GM23338 (cell line): ENCODE measurements around the gene PAPPA2. TPM values are rescaled to one million over a fixed set of nuclear protein-coding genes. Genes with fewer than 3 reads are reported as not detected.

Experiments
- ATAC-seq: fragments of 200-7000 bp; cut with Tn5 transposase; 3 replicates; pipeline ENCODE4 v1.9.1; 2020
- DNase-seq: peaks from one replicate; pipeline ENCODE4 v3.0.0-alpha.2; 2015; ENCODE audit warnings: low spot score
- H2AFZ ChIP-seq: fragments of 200-600 bp; sonication (generic); 2 replicates; pipeline ENCODE4 v1.8.0; 2016; ENCODE audit warnings: antibody characterized with exemption, mild to moderate bottlenecking, moderate library complexity
- H3F3A ChIP-seq: fragments of 200-600 bp; sonication (generic); replicated peaks from 2 replicates; pipeline ENCODE4 v1.8.0; 2017; ENCODE audit warnings: antibody characterized with exemption, mixed run types, low read depth
- H3K27ac ChIP-seq: fragments of 200-600 bp; sonication (generic); 2 replicates; pipeline ENCODE4 v1.6.1; 2016; ENCODE audit warnings: low read depth
- H3K27me3 ChIP-seq: fragments of 200-600 bp; sonication (generic); 2 replicates; pipeline ENCODE4 v1.8.0; 2016; ENCODE audit warnings: mild to moderate bottlenecking, mixed run types, moderate library complexity; ENCODE audit not compliant: insufficient read depth
- H3K36me3 ChIP-seq: fragments of 200-600 bp; sonication (generic); 2 replicates; pipeline ENCODE4 v1.8.0; 2016; ENCODE audit warnings: mild to moderate bottlenecking; ENCODE audit not compliant: insufficient read depth
- H3K4me1 ChIP-seq: fragments of 200-600 bp; sonication (generic); 2 replicates; pipeline ENCODE4 v1.8.0; 2016; ENCODE audit warnings: mild to moderate bottlenecking, moderate library complexity; ENCODE audit not compliant: insufficient read depth
- H3K4me2 ChIP-seq: fragments of 200-600 bp; sonication (generic); 2 replicates; pipeline ENCODE4 v1.7.1; 2017; ENCODE audit warnings: mixed run types
- H3K4me3 ChIP-seq: fragments of 200-600 bp; sonication (generic); 2 replicates; pipeline ENCODE4 v1.6.1; 2016; ENCODE audit warnings: mixed run types
- H3K79me2 ChIP-seq: fragments of 200-600 bp; sonication (generic); replicated peaks from 2 replicates; pipeline ENCODE4 v1.8.0; 2017; ENCODE audit warnings: mild to moderate bottlenecking; ENCODE audit not compliant: insufficient read depth
- H3K9me2 ChIP-seq: fragments of 200-600 bp; sonication (generic); 2 replicates; pipeline ENCODE4 v1.8.0; 2017; ENCODE audit not compliant: insufficient read depth
- H4K20me1 ChIP-seq: fragments of 200-600 bp; sonication (generic); replicated peaks from 2 replicates; pipeline ENCODE4 v1.8.0; 2017; ENCODE audit warnings: mild to moderate bottlenecking; ENCODE audit not compliant: insufficient read depth
- H3K27ac Mint-ChIP-seq: 2 replicates; pipeline ENCODE4 v1.8.0; 2020; ENCODE audit warnings: inconsistent platforms, mild to moderate bottlenecking, moderate library complexity, mixed read lengths
- H3K27me3 Mint-ChIP-seq: 3 replicates; pipeline ENCODE4 v1.8.0; 2022; ENCODE audit warnings: low read depth, mild to moderate bottlenecking, moderate library complexity, mixed read lengths, inconsistent platforms; ENCODE audit not compliant: insufficient read depth, poor library complexity
- H3K36me3 Mint-ChIP-seq: 3 replicates; pipeline ENCODE4 v1.8.0; 2021; ENCODE audit warnings: low read depth, mild to moderate bottlenecking, inconsistent platforms, moderate library complexity, mixed read lengths
- H3K4me1 Mint-ChIP-seq: 3 replicates; pipeline ENCODE4 v1.8.0; 2020; ENCODE audit warnings: mild to moderate bottlenecking, inconsistent platforms, mixed read lengths
- H3K4me3 Mint-ChIP-seq: 3 replicates; pipeline ENCODE4 v1.8.0; 2021; ENCODE audit warnings: moderate library complexity, mild to moderate bottlenecking, inconsistent platforms, mixed read lengths
- H3K9me3 Mint-ChIP-seq: 3 replicates; pipeline ENCODE4 v1.8.0; 2020; ENCODE audit warnings: moderate library complexity, mild to moderate bottlenecking, inconsistent platforms, mixed read lengths
- CREB1 ChIP-seq: fragments of 250-450 bp; sonication (Bioruptor Pico); IDR thresholded peaks from 2 replicates; pipeline ENCODE4 v1.5.0; 2020; ENCODE audit warnings: low read depth, mild to moderate bottlenecking, moderate library complexity
- EZH2 ChIP-seq: fragments of 200-600 bp; sonication (generic); IDR thresholded peaks from one replicate; pipeline ENCODE4 v1.8.0; 2017; ENCODE audit warnings: antibody characterized with exemption, mild to moderate bottlenecking, low read depth; ENCODE audit not compliant: unreplicated experiment
- EZH2phosphoT487 ChIP-seq: fragments of 200-600 bp; sonication (generic); IDR thresholded peaks from one replicate; pipeline ENCODE4 v1.8.1; 2018; ENCODE audit warnings: antibody characterized with exemption; ENCODE audit not compliant: unreplicated experiment
- JUNB ChIP-seq: IDR thresholded peaks from one replicate; pipeline ENCODE4 v1.6.1; 2016; ENCODE audit warnings: antibody characterized with exemption; ENCODE audit not compliant: unreplicated experiment
- NANOG ChIP-seq: IDR thresholded peaks from 2 replicates; pipeline ENCODE4 v1.6.1; 2016; ENCODE audit warnings: antibody characterized with exemption, borderline replicate concordance
- POLR2AphosphoS5 ChIP-seq: IDR thresholded peaks from 2 replicates; pipeline ENCODE4 v1.6.1; 2016; ENCODE audit warnings: antibody characterized with exemption, low read depth
- STAT1 ChIP-seq: IDR thresholded peaks from one replicate; pipeline ENCODE4 v1.6.1; 2016; ENCODE audit warnings: antibody characterized with exemption; ENCODE audit not compliant: unreplicated experiment
- ZNF114 ChIP-seq: fragments of 250-450 bp; sonication (Bioruptor Pico); IDR thresholded peaks from 2 replicates; pipeline ENCODE4 v1.5.0; 2020; ENCODE audit warnings: mild to moderate bottlenecking, moderate library complexity
- ZNF331 ChIP-seq: fragments of 250-450 bp; sonication (Bioruptor Pico); IDR thresholded peaks from 2 replicates; pipeline ENCODE4 v1.5.0; 2020; ENCODE audit warnings: low read depth, mild to moderate bottlenecking, moderate library complexity
- polyA plus RNA-seq: library from polyadenylated mRNA; unstranded; fragments of >200 nt; fragmentation: Nextera tagmentation; extraction: Ambion mirVana; gene quantifications from 2 replicates; pipeline ENCODE4 v1.2.1, GENCODE V29; 2016
- total RNA-seq: library from RNA; depleted of rRNA; stranded (reverse); fragments of >200 nt; shearing (Covaris generic); gene quantifications from 2 replicates; pipeline ENCODE4 v1.2.3, GENCODE V29; 2014
- TF ChIP-seq, protein P1 (sequence below), 2 experiments: fragments of 200-600 bp in 1 of 2; sonication (generic) in 1 of 2; conservative IDR thresholded peaks; 2 replicates each; pipeline versions ENCODE4 v1.5.1 to v1.6.1; 2016 to 2017; ENCODE audit warnings: antibody characterized with exemption in 2 of 2, low read depth in 2 of 2, mild to moderate bottlenecking in 2 of 2, moderate library complexity in 1 of 2
- TF ChIP-seq, protein P2 (sequence below): IDR thresholded peaks from one replicate; pipeline ENCODE4 v1.6.1; 2018; ENCODE audit warnings: antibody characterized with exemption; ENCODE audit not compliant: unreplicated experiment
- TF ChIP-seq, protein P3 (sequence below): fragments of 250-450 bp; sonication (Bioruptor Pico); IDR thresholded peaks from 2 replicates; pipeline ENCODE4 v1.5.0; 2020; ENCODE audit warnings: mild to moderate bottlenecking, moderate library complexity
- TF ChIP-seq, protein P4 (sequence below): IDR thresholded peaks from 2 replicates; pipeline ENCODE4 v1.6.1; 2016; ENCODE audit warnings: antibody characterized with exemption

Gene PAPPA2
- total and polyA plus RNA-seq, 2 experiments from 2014 or later, result 1.4 to 1.7 TPM

DNA sequence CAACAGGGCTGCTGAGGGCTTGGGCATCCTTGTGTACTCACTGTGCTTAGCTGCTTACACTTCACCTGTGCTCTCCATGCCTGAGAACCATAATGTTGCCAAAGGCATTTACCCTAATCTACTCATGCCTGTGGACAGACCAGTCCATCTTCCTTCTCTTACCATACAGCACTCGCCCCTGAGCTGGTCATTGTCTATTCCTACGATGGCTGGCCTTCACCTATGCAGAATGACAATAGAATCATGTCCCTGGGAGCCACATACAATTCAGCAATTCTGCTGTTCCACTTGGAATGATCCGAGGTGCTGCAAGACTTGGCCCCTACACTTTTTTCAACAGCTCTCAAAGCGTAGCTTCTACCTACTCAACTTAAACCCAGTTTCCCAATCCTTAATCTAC, 96.5 kb downstream of the PAPPA2 start:
- H3K36me3 ChIP-seq, result no peaks in the 10 kb centered on the region
- no peak overlapping the region; the same call in 1 of the 2 replicates for H3K27ac Mint-ChIP-seq
- TF ChIP-seq ZNF331, result no peak
- TF ChIP-seq CREB1 (CRISPR knock-in tag), result no peak
- TF ChIP-seq, protein P1, sequence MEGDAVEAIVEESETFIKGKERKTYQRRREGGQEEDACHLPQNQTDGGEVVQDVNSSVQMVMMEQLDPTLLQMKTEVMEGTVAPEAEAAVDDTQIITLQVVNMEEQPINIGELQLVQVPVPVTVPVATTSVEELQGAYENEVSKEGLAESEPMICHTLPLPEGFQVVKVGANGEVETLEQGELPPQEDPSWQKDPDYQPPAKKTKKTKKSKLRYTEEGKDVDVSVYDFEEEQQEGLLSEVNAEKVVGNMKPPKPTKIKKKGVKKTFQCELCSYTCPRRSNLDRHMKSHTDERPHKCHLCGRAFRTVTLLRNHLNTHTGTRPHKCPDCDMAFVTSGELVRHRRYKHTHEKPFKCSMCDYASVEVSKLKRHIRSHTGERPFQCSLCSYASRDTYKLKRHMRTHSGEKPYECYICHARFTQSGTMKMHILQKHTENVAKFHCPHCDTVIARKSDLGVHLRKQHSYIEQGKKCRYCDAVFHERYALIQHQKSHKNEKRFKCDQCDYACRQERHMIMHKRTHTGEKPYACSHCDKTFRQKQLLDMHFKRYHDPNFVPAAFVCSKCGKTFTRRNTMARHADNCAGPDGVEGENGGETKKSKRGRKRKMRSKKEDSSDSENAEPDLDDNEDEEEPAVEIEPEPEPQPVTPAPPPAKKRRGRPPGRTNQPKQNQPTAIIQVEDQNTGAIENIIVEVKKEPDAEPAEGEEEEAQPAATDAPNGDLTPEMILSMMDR (conservative IDR thresholded peaks at IDR 0.05; ENCODE audit: low read depth in 2 of 2), result no peak
- TF ChIP-seq, protein P2, sequence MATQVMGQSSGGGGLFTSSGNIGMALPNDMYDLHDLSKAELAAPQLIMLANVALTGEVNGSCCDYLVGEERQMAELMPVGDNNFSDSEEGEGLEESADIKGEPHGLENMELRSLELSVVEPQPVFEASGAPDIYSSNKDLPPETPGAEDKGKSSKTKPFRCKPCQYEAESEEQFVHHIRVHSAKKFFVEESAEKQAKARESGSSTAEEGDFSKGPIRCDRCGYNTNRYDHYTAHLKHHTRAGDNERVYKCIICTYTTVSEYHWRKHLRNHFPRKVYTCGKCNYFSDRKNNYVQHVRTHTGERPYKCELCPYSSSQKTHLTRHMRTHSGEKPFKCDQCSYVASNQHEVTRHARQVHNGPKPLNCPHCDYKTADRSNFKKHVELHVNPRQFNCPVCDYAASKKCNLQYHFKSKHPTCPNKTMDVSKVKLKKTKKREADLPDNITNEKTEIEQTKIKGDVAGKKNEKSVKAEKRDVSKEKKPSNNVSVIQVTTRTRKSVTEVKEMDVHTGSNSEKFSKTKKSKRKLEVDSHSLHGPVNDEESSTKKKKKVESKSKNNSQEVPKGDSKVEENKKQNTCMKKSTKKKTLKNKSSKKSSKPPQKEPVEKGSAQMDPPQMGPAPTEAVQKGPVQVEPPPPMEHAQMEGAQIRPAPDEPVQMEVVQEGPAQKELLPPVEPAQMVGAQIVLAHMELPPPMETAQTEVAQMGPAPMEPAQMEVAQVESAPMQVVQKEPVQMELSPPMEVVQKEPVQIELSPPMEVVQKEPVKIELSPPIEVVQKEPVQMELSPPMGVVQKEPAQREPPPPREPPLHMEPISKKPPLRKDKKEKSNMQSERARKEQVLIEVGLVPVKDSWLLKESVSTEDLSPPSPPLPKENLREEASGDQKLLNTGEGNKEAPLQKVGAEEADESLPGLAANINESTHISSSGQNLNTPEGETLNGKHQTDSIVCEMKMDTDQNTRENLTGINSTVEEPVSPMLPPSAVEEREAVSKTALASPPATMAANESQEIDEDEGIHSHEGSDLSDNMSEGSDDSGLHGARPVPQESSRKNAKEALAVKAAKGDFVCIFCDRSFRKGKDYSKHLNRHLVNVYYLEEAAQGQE, result no peak
- TF ChIP-seq POLR2AphosphoS5, result no peak
- TF ChIP-seq NANOG, result no peak
- no peak for TF ChIP-seq JUNB
- TF ChIP-seq, protein P3, sequence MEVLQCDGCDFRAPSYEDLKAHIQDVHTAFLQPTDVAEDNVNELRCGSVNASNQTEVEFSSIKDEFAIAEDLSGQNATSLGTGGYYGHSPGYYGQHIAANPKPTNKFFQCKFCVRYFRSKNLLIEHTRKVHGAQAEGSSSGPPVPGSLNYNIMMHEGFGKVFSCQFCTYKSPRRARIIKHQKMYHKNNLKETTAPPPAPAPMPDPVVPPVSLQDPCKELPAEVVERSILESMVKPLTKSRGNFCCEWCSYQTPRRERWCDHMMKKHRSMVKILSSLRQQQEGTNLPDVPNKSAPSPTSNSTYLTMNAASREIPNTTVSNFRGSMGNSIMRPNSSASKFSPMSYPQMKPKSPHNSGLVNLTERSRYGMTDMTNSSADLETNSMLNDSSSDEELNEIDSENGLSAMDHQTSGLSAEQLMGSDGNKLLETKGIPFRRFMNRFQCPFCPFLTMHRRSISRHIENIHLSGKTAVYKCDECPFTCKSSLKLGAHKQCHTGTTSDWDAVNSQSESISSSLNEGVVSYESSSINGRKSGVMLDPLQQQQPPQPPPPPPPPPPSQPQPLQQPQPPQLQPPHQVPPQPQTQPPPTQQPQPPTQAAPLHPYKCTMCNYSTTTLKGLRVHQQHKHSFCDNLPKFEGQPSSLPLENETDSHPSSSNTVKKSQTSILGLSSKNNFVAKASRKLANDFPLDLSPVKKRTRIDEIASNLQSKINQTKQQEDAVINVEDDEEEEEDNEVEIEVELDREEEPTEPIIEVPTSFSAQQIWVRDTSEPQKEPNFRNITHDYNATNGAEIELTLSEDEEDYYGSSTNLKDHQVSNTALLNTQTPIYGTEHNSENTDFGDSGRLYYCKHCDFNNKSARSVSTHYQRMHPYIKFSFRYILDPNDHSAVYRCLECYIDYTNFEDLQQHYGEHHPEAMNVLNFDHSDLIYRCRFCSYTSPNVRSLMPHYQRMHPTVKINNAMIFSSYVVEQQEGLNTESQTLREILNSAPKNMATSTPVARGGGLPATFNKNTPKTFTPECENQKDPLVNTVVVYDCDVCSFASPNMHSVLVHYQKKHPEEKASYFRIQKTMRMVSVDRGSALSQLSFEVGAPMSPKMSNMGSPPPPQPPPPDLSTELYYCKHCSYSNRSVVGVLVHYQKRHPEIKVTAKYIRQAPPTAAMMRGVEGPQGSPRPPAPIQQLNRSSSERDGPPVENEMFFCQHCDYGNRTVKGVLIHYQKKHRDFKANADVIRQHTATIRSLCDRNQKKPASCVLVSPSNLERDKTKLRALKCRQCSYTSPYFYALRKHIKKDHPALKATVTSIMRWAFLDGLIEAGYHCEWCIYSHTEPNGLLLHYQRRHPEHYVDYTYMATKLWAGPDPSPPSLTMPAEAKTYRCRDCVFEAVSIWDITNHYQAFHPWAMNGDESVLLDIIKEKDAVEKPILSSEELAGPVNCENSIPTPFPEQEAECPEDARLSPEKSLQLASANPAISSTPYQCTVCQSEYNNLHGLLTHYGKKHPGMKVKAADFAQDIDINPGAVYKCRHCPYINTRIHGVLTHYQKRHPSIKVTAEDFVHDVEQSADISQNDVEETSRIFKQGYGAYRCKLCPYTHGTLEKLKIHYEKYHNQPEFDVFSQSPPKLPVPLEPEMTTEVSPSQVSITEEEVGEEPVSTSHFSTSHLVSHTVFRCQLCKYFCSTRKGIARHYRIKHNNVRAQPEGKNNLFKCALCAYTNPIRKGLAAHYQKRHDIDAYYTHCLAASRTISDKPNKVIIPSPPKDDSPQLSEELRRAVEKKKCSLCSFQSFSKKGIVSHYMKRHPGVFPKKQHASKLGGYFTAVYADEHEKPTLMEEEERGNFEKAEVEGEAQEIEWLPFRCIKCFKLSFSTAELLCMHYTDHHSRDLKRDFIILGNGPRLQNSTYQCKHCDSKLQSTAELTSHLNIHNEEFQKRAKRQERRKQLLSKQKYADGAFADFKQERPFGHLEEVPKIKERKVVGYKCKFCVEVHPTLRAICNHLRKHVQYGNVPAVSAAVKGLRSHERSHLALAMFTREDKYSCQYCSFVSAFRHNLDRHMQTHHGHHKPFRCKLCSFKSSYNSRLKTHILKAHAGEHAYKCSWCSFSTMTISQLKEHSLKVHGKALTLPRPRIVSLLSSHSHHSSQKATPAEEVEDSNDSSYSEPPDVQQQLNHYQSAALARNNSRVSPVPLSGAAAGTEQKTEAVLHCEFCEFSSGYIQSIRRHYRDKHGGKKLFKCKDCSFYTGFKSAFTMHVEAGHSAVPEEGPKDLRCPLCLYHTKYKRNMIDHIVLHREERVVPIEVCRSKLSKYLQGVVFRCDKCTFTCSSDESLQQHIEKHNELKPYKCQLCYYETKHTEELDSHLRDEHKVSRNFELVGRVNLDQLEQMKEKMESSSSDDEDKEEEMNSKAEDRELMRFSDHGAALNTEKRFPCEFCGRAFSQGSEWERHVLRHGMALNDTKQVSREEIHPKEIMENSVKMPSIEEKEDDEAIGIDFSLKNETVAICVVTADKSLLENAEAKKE, result no peak
- no peak for TF ChIP-seq STAT1
- no peak for TF ChIP-seq EZH2
- no peak for TF ChIP-seq EZH2phosphoT487
- no peak for TF ChIP-seq ZNF114 (CRISPR knock-in tag)
- TF ChIP-seq, protein P4, sequence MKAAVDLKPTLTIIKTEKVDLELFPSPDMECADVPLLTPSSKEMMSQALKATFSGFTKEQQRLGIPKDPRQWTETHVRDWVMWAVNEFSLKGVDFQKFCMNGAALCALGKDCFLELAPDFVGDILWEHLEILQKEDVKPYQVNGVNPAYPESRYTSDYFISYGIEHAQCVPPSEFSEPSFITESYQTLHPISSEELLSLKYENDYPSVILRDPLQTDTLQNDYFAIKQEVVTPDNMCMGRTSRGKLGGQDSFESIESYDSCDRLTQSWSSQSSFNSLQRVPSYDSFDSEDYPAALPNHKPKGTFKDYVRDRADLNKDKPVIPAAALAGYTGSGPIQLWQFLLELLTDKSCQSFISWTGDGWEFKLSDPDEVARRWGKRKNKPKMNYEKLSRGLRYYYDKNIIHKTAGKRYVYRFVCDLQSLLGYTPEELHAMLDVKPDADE, result no peak
- H3K79me2 ChIP-seq, result no peaks in the 10 kb centered on the region
- no peak overlapping the region for H3K4me2 ChIP-seq
- no peak overlapping the region for H3K4me3 Mint-ChIP-seq
- peaks cover 6% of the 10 kb centered on the region for H3K27me3 Mint-ChIP-seq
- peaks cover 4% of the 10 kb centered on the region for H3K4me1 ChIP-seq
- H3K27ac ChIP-seq, result no peak overlapping the region
- no peaks in the 10 kb centered on the region for H3K36me3 Mint-ChIP-seq
- H3K27me3 ChIP-seq, result no peaks in the 10 kb centered on the region
- no peaks in the 10 kb centered on the region for H4K20me1 ChIP-seq
- no peaks in the 10 kb centered on the region; the same call in 2 of the 3 replicates for H3K9me3 Mint-ChIP-seq
- peaks cover 3% of the 10 kb centered on the region; the same call in 1 of the 2 replicates for H3K9me2 ChIP-seq
- peaks cover 21% of the 10 kb centered on the region; the same call in 2 of the 3 replicates for H3K4me1 Mint-ChIP-seq
- no peaks in the 10 kb centered on the region for H3F3A ChIP-seq
- H3K4me3 ChIP-seq, result no peak overlapping the region
- H2AFZ ChIP-seq, result no peak overlapping the region; the same call in 1 of the 2 replicates
- ATAC-seq, result peak; percentile 34
- no peak for DNase-seq
